Brain microvascular endothelial cell (primary cell): Measurements from ENCODE around the gene UPF2.

ENCODE experiments used
- DNase-seq: peaks from one replicate; pipeline ENCODE4 v3.0.0-alpha.2; 2020
- H3K27ac ChIP-seq: fragments of 250-450 bp; sonication (Bioruptor Pico); 2 replicates; pipeline ENCODE4 v1.5.1; 2020; ENCODE audit warnings: mild to moderate bottlenecking, moderate library complexity
- H3K27me3 ChIP-seq: fragments of 250-450 bp; sonication (Bioruptor Pico); replicated peaks from 2 replicates; pipeline ENCODE4 v1.5.1; 2020; ENCODE audit warnings: mild to moderate bottlenecking
- H3K36me3 ChIP-seq: fragments of 250-450 bp; sonication (Bioruptor Pico); replicated peaks from 2 replicates; pipeline ENCODE4 v1.5.1; 2020; ENCODE audit warnings: mild to moderate bottlenecking
- H3K4me3 ChIP-seq: 2 replicates; pipeline ENCODE4 v1.5.1; 2011; ENCODE audit warnings: low read depth, mild to moderate bottlenecking, control low read depth, low read length, moderate library complexity
- CTCF ChIP-seq: IDR thresholded peaks from 2 replicates; pipeline ENCODE4 v1.5.1; 2011; ENCODE audit warnings: low read depth, mild to moderate bottlenecking, moderate library complexity, low read length, control low read depth, inconsistent platforms; ENCODE audit errors: missing control alignments
- in situ Hi-C: cut with HindIII; loops from 2 replicates; pipeline ENCODE4 v1.10.0; 2017; ENCODE audit warnings: low sequenced_read_pairs, low pct_ligation_motif_present

The UPF2 gene

GRCh38 chr10:11881477-11882417 is 160.9 kb downstream of the UPF2 start:
- TF ChIP-seq CTCF, result no peak
- no peaks in the 10 kb centered on the region for H3K27me3 ChIP-seq
- in situ Hi-C loops, result no loop called here
- DNase-seq, result no peak
- H3K36me3 ChIP-seq, result no peaks in the 10 kb centered on the region
- no peak overlapping the region for H3K27ac ChIP-seq
- H3K4me3 ChIP-seq, result no peak overlapping the region

GRCh38 chr10:11881030-11881476 is 161.6 kb downstream of the UPF2 start:
- Histone ChIP-seq H3K36me3 (no peaks in the 10 kb centered on the region), H3K27ac (no peak overlapping the region), H3K4me3 (no peak overlapping the region), H3K27me3 (no peaks in the 10 kb centered on the region)
- no peak for DNase-seq
- TF ChIP-seq CTCF, result no peak
- in situ Hi-C loops, result no loop called here

- H3K4me3 ChIP-seq, result no peak overlapping the region
- in situ Hi-C loops, result no loop called here
- no peak for TF ChIP-seq CTCF
- no peak overlapping the region for H3K27ac ChIP-seq
- DNase-seq, result no peak
- H3K36me3 ChIP-seq, result no peaks in the 10 kb centered on the region
- no peaks in the 10 kb centered on the region for H3K27me3 ChIP-seq
These were observed 162.2 kb downstream of the UPF2 start for GRCh38 chr10:11880151-11881029.

- in situ Hi-C loops, result no loop called here
- no peaks in the 10 kb centered on the region for H3K27me3 ChIP-seq
- no peak for DNase-seq
- no peak for TF ChIP-seq CTCF
- H3K27ac ChIP-seq, result no peak overlapping the region
- H3K36me3 ChIP-seq, result no peaks in the 10 kb centered on the region
- no peak overlapping the region for H3K4me3 ChIP-seq
These were observed 163.1 kb downstream of the UPF2 start for GRCh38 chr10:11879387-11880094.

- Histone ChIP-seq H3K27ac (no peak overlapping the region), H3K27me3 (no peaks in the 10 kb centered on the region), H3K36me3 (no peaks in the 10 kb centered on the region), H3K4me3 (no peak overlapping the region)
- no peak for TF ChIP-seq CTCF
- in situ Hi-C loops, result no loop called here
- no peak for DNase-seq
These were observed 163.8 kb downstream of the UPF2 start for GRCh38 chr10:11878776-11879175.
